ENCODE measurements around the gene GTPBP4. TPM values are rescaled to one million over a fixed set of nuclear protein-coding genes. Genes with fewer than 3 reads are reported as not detected.

The GTPBP4 gene
- total RNA-seq, 1 donor from 2014 or later = 33.8 TPM

- H3K4me3 ChIP-seq = no peak overlapping the region
- H3K4me1 ChIP-seq = no peaks in the 10 kb centered on the region
- no peak for DNase-seq
- peaks cover 44% of the 10 kb centered on the region for H3K36me3 ChIP-seq
- TF ChIP-seq CTCF (IDR thresholded peaks at IDR 0.05; ENCODE audit: borderline replicate concordance) = no peak
- no peaks in the 10 kb centered on the region for H3K27me3 ChIP-seq (ENCODE audit: low read depth)
- H3K9me3 ChIP-seq (replicated peaks) = no peaks in the 10 kb centered on the region
- no peak overlapping the region for H3K27ac ChIP-seq (replicated peaks)
- intact Hi-C loops (cut with micrococcal nuclease) = no loop called here
Measured at GRCh38 chr10:1020460-1020859, 32.2 kb downstream of the GTPBP4 start.

GRCh38 chr10:1020958-1021357 is 32.7 kb downstream of the GTPBP4 start:
- intact Hi-C loops (cut with micrococcal nuclease) = no loop called here
- TF ChIP-seq CTCF (IDR thresholded peaks at IDR 0.05; ENCODE audit: borderline replicate concordance) = no peak
- no peak overlapping the region for H3K4me3 ChIP-seq
- no peak overlapping the region for H3K27ac ChIP-seq (replicated peaks)
- DNase-seq = no peak
- peaks cover 39% of the 10 kb centered on the region for H3K36me3 ChIP-seq
- no peaks in the 10 kb centered on the region for H3K27me3 ChIP-seq (ENCODE audit: low read depth)
- H3K9me3 ChIP-seq (replicated peaks) = no peaks in the 10 kb centered on the region
- peaks cover 4% of the 10 kb centered on the region for H3K4me1 ChIP-seq

GRCh38 chr10:1022413-1022812 is 34.2 kb downstream of the GTPBP4 start:
- TF ChIP-seq CTCF (IDR thresholded peaks at IDR 0.05; ENCODE audit: borderline replicate concordance) = no peak
- intact Hi-C loops (cut with micrococcal nuclease) = no loop called here
- peak; percentile 29 for DNase-seq
- Histone ChIP-seq H3K4me3 (peak overlapping the region; percentile 60), H3K9me3 (replicated peaks) (no peaks in the 10 kb centered on the region), H3K36me3 (peaks cover 25% of the 10 kb centered on the region), H3K27ac (replicated peaks) (peak overlapping the region; percentile 77), H3K27me3 (ENCODE audit: low read depth) (no peaks in the 10 kb centered on the region), H3K4me1 (peaks cover 11% of the 10 kb centered on the region)

GRCh38 chr10:1024103-1024502 is 35.9 kb downstream of the GTPBP4 start:
- intact Hi-C loops (cut with micrococcal nuclease) = no loop called here
- peak overlapping the region; percentile 61 for H3K27ac ChIP-seq (replicated peaks)
- DNase-seq = no peak
- peaks cover 11% of the 10 kb centered on the region for H3K4me1 ChIP-seq
- no peak overlapping the region for H3K4me3 ChIP-seq
- peaks cover 9% of the 10 kb centered on the region for H3K36me3 ChIP-seq
- no peaks in the 10 kb centered on the region for H3K9me3 ChIP-seq (replicated peaks)
- no peak for TF ChIP-seq CTCF (IDR thresholded peaks at IDR 0.05; ENCODE audit: borderline replicate concordance)
- H3K27me3 ChIP-seq (ENCODE audit: low read depth) = no peaks in the 10 kb centered on the region

GRCh38 chr10:1025683-1026082 is 37.4 kb downstream of the GTPBP4 start, which contains the start of gene IDI2:
TSS of gene IDI2 (minus strand) at chr10:1025859. CDS start at chr10:1024723, 1,136 bp downstream.
- H3K36me3 ChIP-seq = no peaks in the 10 kb centered on the region
- H3K27me3 ChIP-seq (ENCODE audit: low read depth) = no peaks in the 10 kb centered on the region
- intact Hi-C loops (cut with micrococcal nuclease) = no loop called here
- DNase-seq = no peak
- H3K4me1 ChIP-seq = peaks cover 11% of the 10 kb centered on the region
- H3K9me3 ChIP-seq (replicated peaks) = no peaks in the 10 kb centered on the region
- H3K4me3 ChIP-seq = peak within 1 kb of the TSS; percentile 1
- TF ChIP-seq CTCF (IDR thresholded peaks at IDR 0.05; ENCODE audit: borderline replicate concordance) = no peak
- peak within 1 kb of the TSS; percentile 61 for H3K27ac ChIP-seq (replicated peaks)
